ENCODE results near the gene CHD3.
A peak's percentile ranks its signal among the peaks of the same experiment; 100 is the strongest.

Gene CHD3

GRCh38 chr17:7935859-7936258 is 47.3 kb downstream of the CHD3 start:
- H3K27ac Mint-ChIP-seq: no peak overlapping the region
- H3K4me1 Mint-ChIP-seq: peaks cover 47% of the 10 kb centered on the region
- peaks cover 55% of the 10 kb centered on the region for H3K36me3 Mint-ChIP-seq (ENCODE audit: low read depth)
- TF ChIP-seq, protein P1, sequence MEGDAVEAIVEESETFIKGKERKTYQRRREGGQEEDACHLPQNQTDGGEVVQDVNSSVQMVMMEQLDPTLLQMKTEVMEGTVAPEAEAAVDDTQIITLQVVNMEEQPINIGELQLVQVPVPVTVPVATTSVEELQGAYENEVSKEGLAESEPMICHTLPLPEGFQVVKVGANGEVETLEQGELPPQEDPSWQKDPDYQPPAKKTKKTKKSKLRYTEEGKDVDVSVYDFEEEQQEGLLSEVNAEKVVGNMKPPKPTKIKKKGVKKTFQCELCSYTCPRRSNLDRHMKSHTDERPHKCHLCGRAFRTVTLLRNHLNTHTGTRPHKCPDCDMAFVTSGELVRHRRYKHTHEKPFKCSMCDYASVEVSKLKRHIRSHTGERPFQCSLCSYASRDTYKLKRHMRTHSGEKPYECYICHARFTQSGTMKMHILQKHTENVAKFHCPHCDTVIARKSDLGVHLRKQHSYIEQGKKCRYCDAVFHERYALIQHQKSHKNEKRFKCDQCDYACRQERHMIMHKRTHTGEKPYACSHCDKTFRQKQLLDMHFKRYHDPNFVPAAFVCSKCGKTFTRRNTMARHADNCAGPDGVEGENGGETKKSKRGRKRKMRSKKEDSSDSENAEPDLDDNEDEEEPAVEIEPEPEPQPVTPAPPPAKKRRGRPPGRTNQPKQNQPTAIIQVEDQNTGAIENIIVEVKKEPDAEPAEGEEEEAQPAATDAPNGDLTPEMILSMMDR (IDR thresholded peaks at IDR 0.05): no peak
- H3K4me3 Mint-ChIP-seq: peak overlapping the region; percentile 14
- no peak for DNase-seq
- H3K27me3 Mint-ChIP-seq (ENCODE audit: low read depth, poor library complexity): peaks cover 11% of the 10 kb centered on the region
- no peaks in the 10 kb centered on the region for H3K9me3 Mint-ChIP-seq

- peaks cover 6% of the 10 kb centered on the region for H3K4me1 Mint-ChIP-seq
- H3K27me3 Mint-ChIP-seq (ENCODE audit: low read depth, poor library complexity): peaks cover 2% of the 10 kb centered on the region
- H3K4me3 Mint-ChIP-seq: no peak overlapping the region
- DNase-seq: no peak
- peaks cover 71% of the 10 kb centered on the region for H3K36me3 Mint-ChIP-seq (ENCODE audit: low read depth)
- H3K27ac Mint-ChIP-seq: peak overlapping the region; percentile 25
- H3K9me3 Mint-ChIP-seq: no peaks in the 10 kb centered on the region
- TF ChIP-seq, protein P1 (IDR thresholded peaks at IDR 0.05): no peak
These were observed 51.4 kb downstream of the CHD3 start for GRCh38 chr17:7940034-7940433.

DNA sequence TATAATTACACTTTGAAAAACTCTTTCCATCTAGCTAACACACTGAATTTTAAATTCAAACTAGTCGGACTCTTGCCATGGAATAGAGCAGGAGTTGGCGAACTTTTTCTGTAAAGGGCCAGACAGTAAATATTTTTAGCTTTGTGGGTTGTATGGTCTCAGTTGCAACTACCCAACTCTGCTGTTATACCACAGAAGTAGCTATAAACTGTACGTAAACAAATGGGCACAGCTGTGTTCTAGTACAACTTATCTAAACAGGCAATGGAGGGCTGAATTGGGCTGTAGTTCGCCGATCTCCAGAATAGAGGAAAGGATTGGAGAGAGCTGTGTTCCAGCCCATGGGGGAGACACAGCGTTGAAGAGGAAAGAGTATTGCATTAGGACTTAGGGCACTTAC is 52.2 kb downstream of the CHD3 start:
- TF ChIP-seq, protein P1 (IDR thresholded peaks at IDR 0.05): no peak
- DNase-seq: no peak
- Mint-ChIP-seq H3K4me1 (peaks cover under 1% of the 10 kb centered on the region), H3K9me3 (no peaks in the 10 kb centered on the region), H3K27me3 (ENCODE audit: low read depth, poor library complexity) (peaks cover 2% of the 10 kb centered on the region), H3K4me3 (no peak overlapping the region), H3K27ac (no peak overlapping the region), H3K36me3 (ENCODE audit: low read depth) (peaks cover 68% of the 10 kb centered on the region)

GRCh38 chr17:7943291-7943690 is 54.7 kb downstream of the CHD3 start:
- Mint-ChIP-seq H3K4me3 (no peak overlapping the region), H3K36me3 (ENCODE audit: low read depth) (peaks cover 70% of the 10 kb centered on the region), H3K27ac (no peak overlapping the region)

DNA sequence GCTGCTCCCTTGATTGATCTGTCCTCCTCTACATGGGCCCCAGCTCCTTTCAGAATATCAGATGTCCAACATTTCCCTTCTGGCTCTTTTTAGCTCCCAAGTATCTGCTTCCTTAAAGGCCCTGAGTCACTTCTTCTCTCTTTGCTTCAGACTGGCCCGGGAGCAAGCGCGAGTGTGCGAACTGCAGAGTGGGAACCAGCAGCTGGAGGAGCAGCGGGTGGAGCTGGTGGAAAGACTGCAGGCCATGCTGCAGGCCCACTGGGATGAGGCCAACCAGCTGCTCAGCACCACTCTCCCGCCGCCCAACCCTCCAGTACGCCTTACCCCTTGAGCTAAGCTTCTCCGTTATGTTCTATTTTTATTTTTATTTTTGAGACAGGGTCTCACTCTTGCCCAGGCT is 55.7 kb downstream of the CHD3 start:
- Mint-ChIP-seq H3K27me3 (ENCODE audit: low read depth, poor library complexity) (peaks cover 2% of the 10 kb centered on the region), H3K36me3 (ENCODE audit: low read depth) (peaks cover 74% of the 10 kb centered on the region), H3K9me3 (no peaks in the 10 kb centered on the region), H3K4me3 (no peak overlapping the region), H3K4me1 (no peaks in the 10 kb centered on the region), H3K27ac (no peak overlapping the region)
- DNase-seq: no peak
- TF ChIP-seq, protein P1 (IDR thresholded peaks at IDR 0.05): no peak

More at GRCh38 chr17:7943291-7943690, 54.7 kb downstream of the CHD3 start:
- no peaks in the 10 kb centered on the region for H3K9me3 Mint-ChIP-seq
- H3K4me1 Mint-ChIP-seq: no peaks in the 10 kb centered on the region
- TF ChIP-seq, protein P1 (IDR thresholded peaks at IDR 0.05): no peak
- peaks cover 2% of the 10 kb centered on the region for H3K27me3 Mint-ChIP-seq (ENCODE audit: low read depth, poor library complexity)
- no peak for DNase-seq

GRCh38 chr17:7945651-7946050 is 57.1 kb downstream of the CHD3 start:
- Mint-ChIP-seq H3K27ac (no peak overlapping the region), H3K9me3 (no peaks in the 10 kb centered on the region), H3K4me3 (no peak overlapping the region), H3K4me1 (no peaks in the 10 kb centered on the region), H3K27me3 (ENCODE audit: low read depth, poor library complexity) (no peaks in the 10 kb centered on the region), H3K36me3 (ENCODE audit: low read depth) (peaks cover 73% of the 10 kb centered on the region)
- TF ChIP-seq, protein P1 (IDR thresholded peaks at IDR 0.05): no peak
- DNase-seq: no peak

Data from nephron progenitor cell (in vitro differentiated cells).